SIG-M5 (cell line): ENCODE results near the gene RNASE11.
"Not testable (repeated sequence)": the region's sequence is repeated elsewhere in the genome, so short reads cannot be mapped to it uniquely, and the experiment has no call there.

Experiments
- DNase-seq: peaks from one replicate; lab custom pipeline; 2025; lab: John Stamatoyannopoulos, UW

Gene RNASE11

GRCh38 chr14:20587489-20588154 is at the start of gene RNASE11:
RNASE11 (minus strand) TSS chr14:20588001.
- no peak for DNase-seq

GRCh38 chr14:20632831-20633691 is 45.3 kb upstream of the RNASE11 start:
- DNase-seq: peak; percentile 65

- DNase-seq: no peak
Observed at GRCh38 chr14:20632448-20632830, 44.6 kb upstream of the RNASE11 start.

DNA sequence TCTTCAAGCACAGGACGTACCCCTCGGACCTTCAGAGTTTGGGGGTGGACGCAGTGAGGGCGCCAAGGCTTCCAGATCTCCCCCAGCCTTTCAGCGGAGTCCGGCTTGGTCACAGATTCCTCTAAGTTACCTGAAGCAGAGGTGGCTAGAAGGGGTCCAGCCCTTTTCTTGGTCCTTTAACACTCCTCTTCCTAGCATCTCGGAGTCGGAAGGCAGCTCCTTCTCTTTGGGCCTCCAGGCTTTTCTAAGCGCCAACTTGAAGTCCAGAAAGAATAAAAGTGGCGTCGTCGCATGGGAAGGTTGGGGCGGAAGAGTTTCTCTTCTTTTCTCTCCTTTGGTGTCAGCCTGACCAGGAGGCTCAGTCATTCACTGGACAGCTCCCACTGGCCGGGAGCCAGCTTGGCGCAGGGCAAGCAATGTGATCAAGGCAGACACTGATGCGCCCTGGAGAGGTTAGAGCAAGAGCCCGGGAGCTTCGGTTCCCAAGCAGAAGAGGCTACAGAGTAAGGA is 44.1 kb upstream of the RNASE11 start:
- DNase-seq: no peak

GRCh38 chr14:20631023-20631879 is 43.5 kb upstream of the RNASE11 start:
- DNase-seq: no peak

DNA sequence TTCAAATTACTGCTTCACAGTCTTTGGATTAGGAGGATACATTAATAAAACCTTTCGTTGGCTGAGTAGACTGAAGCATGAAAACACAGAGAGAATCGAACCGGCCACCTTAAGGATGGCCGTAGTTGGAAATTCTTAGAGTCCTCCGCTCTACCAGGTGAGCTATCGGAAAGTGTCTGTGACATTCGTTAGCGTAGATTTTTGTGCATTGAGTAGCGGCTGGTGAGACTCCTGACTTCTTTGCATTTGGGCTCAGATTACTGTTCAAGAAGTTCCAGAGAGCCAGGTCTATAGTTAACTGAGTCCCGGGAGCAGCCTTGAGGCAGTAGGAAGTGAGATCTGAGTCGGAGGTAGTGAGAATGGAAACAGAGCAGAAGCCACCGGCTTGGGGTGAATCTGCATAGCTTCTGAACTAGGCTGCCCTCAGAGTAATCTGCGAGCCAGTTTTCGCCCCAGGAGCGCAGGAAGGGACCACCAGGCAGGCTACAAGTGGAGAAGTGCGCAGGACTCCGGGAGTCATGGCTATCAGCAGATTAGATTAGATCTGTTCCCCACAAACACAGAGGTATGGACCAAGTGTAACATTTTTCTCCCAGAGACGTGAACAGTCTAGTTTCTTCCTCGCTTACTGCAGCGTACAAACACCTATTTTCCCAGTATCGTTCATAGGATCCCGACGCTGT is 42.7 kb upstream of the RNASE11 start:
- no peak for DNase-seq

DNA sequence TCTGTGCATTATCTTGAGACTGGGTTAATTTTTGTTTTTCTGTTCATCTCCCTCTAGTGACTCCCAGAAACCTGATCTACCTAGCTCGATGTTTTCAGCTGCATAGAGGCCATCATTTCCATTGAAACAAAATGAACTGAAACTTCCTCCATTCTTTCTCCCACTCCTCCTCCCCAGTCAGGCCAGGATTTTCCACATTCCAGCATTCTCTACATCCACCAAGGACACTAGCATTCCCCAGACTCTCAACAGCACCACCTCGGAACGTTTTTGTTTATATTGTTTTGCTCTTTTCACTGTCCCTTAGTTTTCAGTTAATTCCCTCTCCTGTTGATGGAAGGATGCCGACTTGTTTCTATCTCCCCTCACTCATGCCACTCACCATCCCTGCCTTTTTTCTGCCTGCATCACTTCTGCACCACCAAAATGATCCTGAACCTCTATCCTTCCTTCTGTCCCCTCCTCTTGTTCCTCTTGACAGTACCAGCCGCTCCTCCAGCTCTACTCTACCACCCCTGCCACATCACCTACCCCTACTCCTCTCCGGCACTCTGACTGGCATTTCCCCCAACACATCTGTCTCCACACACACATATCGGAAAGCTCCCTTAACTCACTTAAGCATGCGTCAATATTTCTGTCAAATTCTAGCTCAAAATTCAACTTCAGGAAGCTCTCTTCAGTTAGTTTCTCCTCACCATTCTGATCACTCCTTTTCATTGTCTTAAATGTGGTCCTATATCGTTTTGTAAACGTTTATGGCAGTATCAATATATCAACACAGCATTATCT is 40.5 kb upstream of the RNASE11 start:
- DNase-seq: no peak

- DNase-seq: no peak
Observed at GRCh38 chr14:20627346-20628027, 39.7 kb upstream of the RNASE11 start.

DNA sequence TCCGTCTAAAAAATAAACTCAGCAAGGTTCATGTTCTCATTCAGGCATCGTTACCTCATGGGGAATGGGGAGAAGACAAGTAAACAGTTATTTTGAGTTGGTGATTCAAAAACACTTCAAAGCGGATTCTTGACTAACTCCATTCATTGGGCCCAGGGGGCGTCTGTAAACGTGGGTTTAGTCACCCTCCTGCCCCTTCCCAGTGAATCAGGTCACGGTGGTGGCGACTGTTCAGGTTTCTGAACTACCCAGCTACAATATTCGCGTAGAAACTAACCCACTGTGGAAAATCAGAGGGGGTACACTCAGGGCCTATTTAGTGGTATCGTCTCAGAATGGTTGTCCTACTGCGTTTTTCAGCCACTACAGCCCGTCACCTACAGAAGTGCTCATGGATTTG is 38.5 kb upstream of the RNASE11 start:
- DNase-seq: no peak

DNA sequence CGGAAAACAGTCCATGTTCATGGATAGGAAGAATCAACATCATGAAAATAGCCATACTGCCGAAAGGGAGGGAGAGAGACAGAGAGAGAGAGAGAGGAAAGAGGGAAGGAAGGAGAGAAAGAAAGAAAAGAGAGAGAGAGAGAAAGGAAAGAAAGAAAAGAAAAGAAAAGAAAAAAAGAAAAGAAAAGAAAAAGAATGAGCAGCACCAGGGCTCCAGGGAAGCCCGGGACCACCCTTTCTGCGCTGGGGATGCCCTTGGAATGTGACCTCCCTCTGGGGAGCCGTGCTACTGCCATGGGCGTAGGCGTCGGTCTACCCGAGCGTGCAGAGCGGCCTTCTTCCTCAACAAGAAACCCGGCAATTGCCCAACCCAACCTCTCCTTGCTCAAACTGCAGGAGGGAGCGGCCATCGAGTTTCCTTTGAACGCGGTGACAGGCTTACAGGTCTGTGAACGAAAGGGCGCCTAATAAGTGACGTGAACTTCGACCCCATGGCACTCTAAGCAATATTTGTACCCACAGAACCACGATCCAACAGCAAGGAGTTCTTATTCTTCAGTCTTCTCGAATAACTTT is 36.8 kb upstream of the RNASE11 start:
- peak; percentile 54 for DNase-seq

DNA sequence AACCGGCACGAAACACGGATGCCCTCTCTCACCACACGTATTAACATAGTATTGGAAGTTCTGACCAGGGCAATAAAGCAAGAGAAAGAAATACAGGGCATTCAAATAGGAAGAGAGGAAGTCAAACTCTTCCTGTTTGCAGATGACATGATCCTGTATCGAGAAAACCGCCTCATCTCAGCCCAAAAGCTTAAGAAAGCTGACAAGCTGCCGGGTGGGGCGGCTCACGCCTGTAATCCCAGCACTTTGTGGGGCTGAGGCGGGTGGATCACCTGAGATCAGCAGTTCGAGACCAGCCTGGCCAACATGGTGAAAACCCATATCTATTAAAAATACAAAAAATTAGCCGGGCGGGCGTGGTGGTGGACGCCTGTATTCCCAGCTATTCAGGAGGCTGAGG is 36.0 kb upstream of the RNASE11 start:
- DNase-seq: no peak

DNA sequence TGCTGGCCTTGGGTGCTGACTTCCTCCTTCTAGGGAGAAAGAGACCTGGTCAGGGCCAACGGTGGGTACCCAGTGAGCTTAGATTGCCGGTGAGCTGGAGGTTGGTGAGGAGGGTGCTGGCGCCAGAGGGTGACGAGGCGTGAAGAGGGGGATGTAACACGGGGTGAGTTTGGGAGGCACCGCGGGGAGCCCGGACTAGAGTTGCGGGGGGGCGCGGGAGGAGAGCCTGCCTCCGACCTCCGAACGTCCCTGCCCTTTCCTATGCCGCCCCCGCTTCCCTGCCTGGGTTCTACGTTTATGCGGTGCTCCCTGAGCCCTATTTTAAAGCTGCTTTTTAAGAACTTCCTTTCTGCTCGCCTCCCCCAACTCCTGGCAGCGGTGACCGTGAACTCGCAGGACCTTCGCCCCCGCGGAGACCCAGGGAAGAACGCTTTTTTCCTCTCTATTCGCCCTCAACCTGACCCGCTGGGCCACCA is 35.1 kb upstream of the RNASE11 start:
- DNase-seq: no peak

DNA sequence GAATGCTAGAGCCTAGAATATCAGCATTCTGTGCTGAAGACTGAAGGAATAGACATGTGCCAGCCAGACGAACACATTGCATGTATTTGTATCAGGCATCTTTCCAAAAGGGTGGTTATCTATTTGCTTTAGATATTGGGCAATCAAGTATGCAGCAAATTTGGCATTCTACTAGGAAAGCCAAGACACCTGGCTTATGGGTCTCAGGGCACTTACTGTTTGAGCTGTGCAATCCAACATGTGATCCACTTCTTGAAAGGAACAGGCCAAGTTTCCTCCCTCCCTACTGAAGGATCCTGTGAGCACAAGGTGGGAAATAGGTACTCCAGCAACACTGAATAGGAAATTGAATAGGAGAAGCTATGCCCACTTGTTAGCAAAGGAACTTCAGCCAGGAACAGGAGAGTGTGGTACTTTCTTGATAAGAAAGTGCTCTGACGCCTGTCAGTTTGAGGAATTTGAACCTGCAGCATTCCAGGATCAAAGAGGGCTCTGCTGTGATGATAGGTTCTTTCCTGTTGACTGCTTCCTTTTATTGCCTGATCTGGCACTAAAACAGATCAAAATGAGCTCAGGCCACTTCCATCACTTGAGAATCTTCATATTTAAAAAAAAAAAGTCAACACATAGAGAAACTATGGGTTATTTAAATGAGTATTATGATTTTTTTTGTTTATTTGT is 33.1 kb upstream of the RNASE11 start:
- no peak for DNase-seq

GRCh38 chr14:20619688-20620087 is 31.9 kb upstream of the RNASE11 start:
- DNase-seq: not testable (repeated sequence)

DNA sequence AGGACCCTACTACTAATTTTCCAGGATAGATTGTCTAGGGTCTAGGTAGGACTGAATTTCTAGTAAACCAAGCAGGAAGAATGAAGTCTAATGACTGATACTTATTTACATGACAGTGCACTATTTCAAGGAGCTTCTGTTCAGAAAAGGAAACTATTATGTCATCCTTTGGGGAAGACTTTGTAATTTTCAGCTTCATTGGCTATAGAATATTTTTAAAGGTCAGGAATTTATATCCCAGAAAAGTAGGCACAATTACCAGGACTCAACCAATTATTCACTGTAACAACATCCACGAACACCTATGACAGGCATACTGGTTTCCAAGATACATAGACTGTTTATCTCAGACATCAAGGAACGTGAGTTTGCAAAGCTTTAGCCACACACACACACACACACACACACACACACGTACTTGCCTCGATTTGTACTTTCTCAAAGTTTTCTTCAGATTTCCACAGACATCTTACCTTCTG is 30.5 kb upstream of the RNASE11 start:
- no peak for DNase-seq

GRCh38 chr14:20617138-20618003 is 29.6 kb upstream of the RNASE11 start:
- no peak for DNase-seq

DNA sequence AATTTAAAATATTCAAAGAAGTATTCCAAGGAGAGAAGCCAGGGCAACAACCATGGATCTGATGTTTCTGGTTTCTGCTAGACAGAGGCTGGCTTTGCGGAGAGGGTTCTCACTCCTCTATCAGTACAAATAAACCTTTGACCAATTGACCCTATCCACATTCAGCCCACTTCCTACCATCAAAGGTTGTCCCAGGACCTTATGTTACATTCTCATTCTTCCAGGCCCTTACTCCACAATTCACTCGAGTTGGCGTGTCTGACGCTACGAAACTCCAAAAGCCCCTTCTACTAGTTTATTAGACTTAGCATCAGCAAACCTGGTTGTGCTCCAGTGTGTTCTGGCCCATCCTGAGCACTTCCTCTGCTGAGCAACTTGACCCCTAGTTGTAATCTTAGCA is 28.2 kb upstream of the RNASE11 start:
- no peak for DNase-seq
